Stimulated activated CD8-positive, alpha-beta memory T cell treated with anti-CD3 and anti-CD28 coated beads, Interleukin-4, amount 100 ng/mL, for 4 hours (primary cell): Measurements from ENCODE around the gene TMEM235.
"Not testable (repeated sequence)": the region's sequence is repeated elsewhere in the genome, so short reads cannot be mapped to it uniquely, and the experiment has no call there.

Experiments used
- DNase-seq, 2 donors: peaks; one replicate each; pipeline ENCODE4 v3.0.0-alpha.2; 2020; ENCODE audit warnings: low read depth in 2 of 2, low spot score in 1 of 2

The TMEM235 gene

GRCh38 chr17:78237401-78238012 lies 6.1 kb downstream of the TMEM235 start:
- no peak for DNase-seq

GRCh38 chr17:78238823-78239488 lies 7.5 kb downstream of the TMEM235 start:
- DNase-seq, result no peak

- DNase-seq, result no peak
These were observed 8.1 kb downstream of the TMEM235 start for GRCh38 chr17:78239489-78239931.

- DNase-seq, result no peak
These were observed 8.7 kb downstream of the TMEM235 start for GRCh38 chr17:78240012-78240655.

- DNase-seq, result no peak
These were observed 9.4 kb downstream of the TMEM235 start for GRCh38 chr17:78240839-78241238.

GRCh38 chr17:78241277-78242023 lies 10.0 kb downstream of the TMEM235 start:
- DNase-seq, result no peak

- no peak for DNase-seq
These were observed 10.8 kb downstream of the TMEM235 start for GRCh38 chr17:78242024-78242742.

- no peak for DNase-seq
These were observed 15.9 kb downstream of the TMEM235 start for GRCh38 chr17:78247304-78247703.

- DNase-seq, result no peak
These were observed 16.9 kb downstream of the TMEM235 start for GRCh38 chr17:78248051-78248914.

- DNase-seq, result no peak
These were observed 17.8 kb downstream of the TMEM235 start for GRCh38 chr17:78249074-78249817.

- no peak for DNase-seq
These were observed 18.7 kb downstream of the TMEM235 start for GRCh38 chr17:78249818-78250806.

GRCh38 chr17:78250891-78251772 lies 19.7 kb downstream of the TMEM235 start:
- DNase-seq, result peak; percentile 45 to 62

GRCh38 chr17:78251773-78252103 lies 20.3 kb downstream of the TMEM235 start:
- DNase-seq, result no peak

- DNase-seq, result peak in 1 of 2 donors; percentile 34
These were observed 20.7 kb downstream of the TMEM235 start for GRCh38 chr17:78252111-78252634.

GRCh38 chr17:78252701-78253635 lies 21.5 kb downstream of the TMEM235 start:
- DNase-seq, result no peak

- DNase-seq, result not testable (repeated sequence)
These were observed 22.2 kb downstream of the TMEM235 start for GRCh38 chr17:78253636-78253945.
